ENCODE results near the gene GSTA4.

Gene GSTA4, protein sequence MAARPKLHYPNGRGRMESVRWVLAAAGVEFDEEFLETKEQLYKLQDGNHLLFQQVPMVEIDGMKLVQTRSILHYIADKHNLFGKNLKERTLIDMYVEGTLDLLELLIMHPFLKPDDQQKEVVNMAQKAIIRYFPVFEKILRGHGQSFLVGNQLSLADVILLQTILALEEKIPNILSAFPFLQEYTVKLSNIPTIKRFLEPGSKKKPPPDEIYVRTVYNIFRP

DNA sequence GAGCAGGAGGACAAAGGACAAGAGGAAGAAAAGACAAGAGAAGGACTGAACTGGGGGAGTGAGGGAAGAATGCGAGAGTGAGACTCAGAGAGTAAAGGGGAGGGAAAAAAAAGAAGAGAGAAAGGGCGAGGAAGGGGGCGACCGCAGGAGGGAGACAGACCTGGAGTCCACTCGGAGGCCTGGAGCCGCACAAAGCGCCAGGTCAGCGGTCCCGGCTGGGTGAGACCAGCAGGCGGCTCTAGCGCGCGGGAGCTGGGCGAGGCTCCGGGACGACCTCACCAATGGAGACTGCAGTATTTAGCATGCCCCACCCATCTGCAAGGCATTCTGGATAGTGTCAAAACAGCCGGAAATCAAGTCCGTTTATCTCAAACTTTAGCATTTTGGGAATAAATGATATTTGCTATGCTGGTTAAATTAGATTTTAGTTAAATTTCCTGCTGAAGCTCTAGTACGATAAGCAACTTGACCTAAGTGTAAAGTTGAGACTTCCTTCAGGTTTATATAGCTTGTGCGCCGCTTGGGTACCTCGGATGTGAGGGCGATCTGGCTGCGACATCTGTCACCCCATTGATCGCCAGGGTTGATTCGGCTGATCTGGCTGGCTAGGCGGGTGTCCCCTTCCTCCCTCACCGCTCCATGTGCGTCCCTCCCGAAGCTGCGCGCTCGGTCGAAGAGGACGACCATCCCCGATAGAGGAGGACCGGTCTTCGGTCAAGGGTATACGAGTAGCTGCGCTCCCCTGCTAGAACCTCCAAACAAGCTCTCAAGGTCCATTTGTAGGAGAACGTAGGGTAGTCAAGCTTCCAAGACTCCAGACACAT is at the start of gene GSTA4:
TSS of gene GSTA4 (minus strand) at position 196 of the 824 bp plus-strand sequence. CDS start 1,041 bp downstream, outside the sequence.
- DNase-seq = peak; percentile 78

DNA sequence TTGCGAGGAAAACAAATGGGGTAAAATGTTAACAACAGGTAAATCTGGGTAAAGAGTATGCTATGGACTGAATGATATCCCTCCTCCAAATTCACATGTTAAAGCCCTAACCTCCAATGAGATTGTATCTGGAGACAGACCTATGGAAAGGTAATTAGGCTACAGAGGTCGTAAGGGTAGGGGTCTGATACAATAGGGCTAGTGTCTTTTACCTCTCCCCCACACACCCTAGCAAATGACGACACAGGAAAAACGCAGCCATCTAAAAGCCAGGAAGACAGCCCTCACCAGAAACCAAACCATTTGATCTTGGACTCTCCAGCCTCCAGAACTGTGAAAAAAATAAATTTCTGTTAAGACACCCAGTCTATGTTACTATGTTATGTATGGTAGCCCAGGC is 49.5 kb upstream of the GSTA4 start:
- no peak for DNase-seq

DNA sequence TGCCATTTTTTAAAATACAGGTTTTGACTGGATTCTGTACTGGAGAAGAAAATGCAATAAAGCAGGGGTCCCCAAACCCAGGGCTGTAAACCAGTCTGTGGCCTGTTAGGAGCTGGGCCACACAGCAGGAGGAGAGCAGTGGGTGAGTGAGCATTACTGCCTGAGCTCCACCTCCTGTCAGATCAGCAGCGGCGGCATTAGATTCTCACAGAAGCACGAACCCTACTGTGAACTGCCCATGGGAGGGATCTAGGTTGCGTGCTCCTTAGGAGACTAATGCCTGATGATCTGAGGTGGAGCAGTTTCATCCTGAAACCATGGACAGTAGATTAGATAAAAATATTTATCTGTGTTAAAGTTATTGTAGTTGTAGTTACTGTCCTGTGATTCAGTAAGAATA is 49.0 kb upstream of the GSTA4 start:
- DNase-seq = no peak

- DNase-seq = no peak
Observed at GRCh38 chr6:53043581-53043980, 48.5 kb upstream of the GSTA4 start.

- no peak for DNase-seq
Observed at GRCh38 chr6:53042112-53042511, 47.0 kb upstream of the GSTA4 start.

DNA sequence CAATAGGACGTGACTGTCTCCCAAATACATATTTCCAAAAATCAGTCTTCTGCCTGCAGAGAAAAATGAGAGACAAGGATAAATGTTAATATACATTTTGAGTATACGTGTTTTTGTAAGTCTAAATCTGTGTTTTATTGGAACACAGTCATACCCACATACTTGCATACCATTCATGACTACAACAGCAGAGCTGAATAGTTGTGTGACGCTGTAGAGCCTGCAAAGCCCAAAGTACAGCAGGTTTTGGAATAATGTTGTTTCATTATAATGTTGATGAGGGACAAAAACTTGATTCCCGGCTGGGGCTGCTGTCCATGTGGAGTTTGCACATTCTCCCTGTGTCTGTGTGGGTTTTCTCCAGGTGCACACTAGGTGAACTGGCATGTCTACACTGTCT is 46.3 kb upstream of the GSTA4 start:
- DNase-seq = no peak

DNA sequence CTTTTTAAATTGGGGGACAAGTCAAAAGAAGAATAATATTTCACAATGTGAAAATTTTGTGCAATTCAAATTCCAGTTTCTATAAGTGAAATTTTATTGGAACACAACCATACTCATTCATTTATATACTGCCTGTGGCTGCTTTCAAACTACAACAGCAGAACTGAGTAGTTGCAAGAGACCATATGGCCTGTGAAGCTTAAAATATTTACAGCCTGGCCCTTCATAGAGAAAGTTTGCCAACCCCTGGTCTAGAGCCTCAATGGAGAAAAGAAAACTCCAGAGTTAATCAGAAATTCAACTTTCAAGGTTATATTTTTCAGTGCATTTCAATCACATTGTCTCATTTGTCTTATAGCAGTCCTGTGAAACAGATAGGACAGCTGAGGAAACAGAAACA is 43.5 kb upstream of the GSTA4 start:
- DNase-seq = no peak

GRCh38 chr6:53038141-53038540 is 43.1 kb upstream of the GSTA4 start:
- DNase-seq = no peak

DNA sequence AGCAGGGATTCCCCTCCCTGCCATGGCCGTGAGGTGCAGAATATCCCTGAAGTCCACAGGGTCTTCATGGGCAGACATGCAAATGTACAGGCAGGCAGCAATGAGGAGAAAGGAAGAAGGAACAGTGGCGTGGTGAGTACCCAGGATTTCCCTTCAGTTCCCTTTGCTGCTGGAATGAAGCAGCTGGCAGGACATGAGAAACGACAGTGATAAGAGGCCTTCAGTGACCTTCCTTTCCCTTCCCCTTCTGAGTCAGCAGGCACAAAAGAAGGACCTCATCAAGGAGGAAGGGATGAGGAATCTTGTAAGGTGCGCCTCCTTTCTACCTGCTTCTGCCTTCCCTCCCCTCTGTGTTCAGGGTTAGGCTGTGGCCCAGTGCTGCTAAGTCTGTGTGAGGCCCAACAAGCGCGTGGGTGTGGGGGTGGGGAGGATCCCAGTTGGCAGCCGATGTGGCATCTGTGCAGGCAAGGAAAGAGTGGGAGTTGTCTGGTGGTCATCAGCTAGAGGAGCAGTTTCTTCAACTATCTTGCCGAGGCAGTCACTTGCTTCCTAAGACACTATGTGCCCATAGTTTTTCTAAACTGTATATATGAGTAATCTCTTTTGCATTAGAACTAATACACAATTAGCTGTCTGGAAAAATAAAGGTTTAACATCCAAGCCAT is 40.6 kb upstream of the GSTA4 start:
- no peak for DNase-seq

DNA sequence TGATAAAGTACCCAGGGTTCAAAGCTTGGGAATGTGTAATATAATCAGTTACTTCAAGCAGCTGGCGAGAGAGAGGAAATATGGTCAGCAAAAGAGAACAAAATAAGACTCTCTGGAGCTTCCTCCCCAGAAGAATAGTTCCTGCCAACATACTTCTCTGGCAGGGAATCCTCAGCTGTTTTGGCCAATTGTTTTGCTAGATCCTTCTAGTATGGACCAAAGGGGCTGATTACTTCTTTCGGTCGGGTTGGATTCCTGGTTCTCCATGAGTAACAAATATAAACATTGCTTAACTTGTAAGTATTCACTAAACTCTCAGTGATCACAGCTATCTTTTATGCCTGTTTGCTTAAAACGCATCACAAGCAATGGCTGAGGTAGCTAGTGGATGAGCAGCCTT is 38.7 kb upstream of the GSTA4 start:
- no peak for DNase-seq

DNA sequence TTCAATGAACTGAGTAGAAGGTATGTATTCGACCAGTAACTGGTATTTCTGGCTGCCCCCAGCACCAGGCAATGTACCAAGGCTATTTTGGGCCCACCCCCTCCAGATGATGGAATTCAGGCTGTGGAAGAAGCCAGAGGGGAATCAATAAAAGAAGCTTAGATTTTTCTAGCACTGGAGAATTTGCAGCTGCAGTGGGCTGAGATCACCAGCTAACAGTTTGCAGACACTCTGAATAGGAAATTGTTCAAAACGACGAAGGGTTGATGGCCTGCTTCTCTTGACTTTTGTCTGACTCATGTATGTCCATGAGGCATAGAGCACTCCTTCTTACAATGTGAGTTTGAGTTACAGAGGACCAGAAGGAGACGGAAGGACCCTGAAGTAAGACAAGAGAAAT is 37.8 kb upstream of the GSTA4 start:
- no peak for DNase-seq

- DNase-seq = no peak
Observed at GRCh38 chr6:53031281-53031680, 36.2 kb upstream of the GSTA4 start.

DNA sequence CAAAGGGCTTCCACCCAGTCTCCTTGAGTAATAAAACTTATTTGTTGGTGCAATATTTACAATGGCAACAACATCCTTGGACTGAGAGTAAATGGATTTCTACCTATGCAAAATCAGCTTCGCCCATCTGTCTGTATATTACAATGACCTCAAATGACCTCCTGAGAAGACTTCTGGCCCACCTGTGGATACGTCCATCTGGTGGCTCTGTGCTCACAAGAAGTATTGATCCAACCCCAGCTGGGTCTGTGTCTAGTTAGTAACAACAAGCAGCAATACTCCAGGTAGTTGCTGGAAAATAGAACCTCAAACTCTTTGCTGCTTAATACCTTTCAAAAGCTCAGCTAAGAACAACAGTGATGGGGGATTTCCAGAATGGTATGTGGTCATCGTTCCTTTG is 34.7 kb upstream of the GSTA4 start:
- no peak for DNase-seq

GRCh38 chr6:53029257-53029656 is 34.2 kb upstream of the GSTA4 start:
- DNase-seq = no peak

DNA sequence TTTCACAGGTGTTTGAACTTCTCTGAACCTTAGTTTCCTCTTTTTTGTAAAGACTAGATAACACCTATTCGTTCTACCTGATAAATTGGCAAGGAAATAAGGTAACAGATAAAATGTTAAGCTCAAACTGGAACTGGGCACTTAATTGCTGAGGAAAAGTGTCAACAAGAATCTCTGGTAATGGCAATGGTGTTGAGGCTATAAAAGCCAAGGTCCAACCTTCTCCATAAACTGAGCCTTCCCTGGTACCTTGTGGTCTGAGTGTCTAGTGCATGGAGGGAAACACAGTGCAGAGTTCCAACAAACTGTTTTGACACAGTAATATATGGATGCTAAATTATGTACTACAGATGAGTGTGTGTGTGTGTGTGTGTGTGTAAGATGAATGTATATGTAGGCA is 33.4 kb upstream of the GSTA4 start:
- DNase-seq = no peak

DNA sequence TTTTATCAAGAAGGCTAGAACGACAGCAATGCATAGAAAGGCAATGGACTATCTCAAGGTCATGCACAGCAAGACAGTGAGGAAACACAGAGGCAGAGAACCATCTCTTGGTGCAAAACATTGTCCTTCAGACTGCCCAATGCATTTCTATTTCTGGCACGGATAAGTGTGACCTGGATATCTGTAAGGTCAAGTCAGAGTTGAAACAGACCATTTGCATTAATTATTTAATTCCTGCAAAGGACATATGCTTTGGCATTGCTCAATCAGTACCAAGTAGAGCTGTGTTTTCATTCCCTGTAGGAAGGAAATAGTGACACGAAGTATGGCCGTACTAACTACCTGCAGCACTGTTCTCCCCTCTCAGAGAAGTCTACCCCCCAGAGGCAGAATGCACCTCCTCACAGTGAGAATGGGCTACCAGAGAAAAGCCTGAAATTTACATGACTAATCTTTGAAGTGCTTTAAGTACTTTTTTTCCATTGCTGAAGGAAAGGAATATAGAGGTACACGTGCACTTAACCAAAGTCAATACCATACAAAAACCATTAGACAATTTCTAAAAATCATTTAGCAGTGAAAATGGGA is 32.1 kb upstream of the GSTA4 start:
- no peak for DNase-seq

DNA sequence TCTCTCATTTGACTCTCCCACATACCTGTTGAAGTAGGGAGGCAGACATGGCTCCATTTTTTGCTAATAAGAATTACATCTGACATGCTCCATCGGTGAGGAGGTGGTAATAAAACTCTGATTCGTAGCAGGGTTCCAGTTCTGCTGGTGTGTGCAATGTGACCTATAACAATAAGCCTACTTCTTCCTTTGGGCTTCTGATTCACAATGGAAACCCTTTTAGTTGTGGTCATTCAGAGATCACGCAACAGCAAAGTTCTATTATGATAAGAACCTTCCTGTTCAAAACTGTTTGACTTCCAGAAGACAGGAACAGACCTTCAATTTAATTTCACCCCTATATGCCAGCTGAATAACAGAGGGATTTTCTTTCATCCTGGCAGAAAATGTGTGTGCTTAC is 31.4 kb upstream of the GSTA4 start:
- no peak for DNase-seq

DNA sequence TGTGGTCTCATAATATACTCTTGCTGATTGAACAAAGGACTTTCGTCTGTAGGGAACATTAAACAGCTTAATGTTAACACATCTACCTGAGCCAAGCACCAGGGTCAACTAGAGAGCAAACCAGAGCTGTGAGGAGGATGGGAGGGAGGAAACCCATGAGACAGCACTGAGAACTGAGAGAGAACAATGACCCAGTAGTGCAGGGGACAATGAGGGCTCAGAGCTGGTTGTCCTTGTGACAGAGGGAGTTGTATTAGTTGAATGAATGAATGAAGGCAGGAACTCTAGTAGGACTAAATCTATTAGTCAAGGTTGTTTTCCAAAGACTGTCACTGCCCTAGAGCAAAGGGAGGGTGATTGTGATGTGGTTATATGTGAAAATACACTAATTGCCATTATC is 28.2 kb upstream of the GSTA4 start:
- DNase-seq = no peak

DNA sequence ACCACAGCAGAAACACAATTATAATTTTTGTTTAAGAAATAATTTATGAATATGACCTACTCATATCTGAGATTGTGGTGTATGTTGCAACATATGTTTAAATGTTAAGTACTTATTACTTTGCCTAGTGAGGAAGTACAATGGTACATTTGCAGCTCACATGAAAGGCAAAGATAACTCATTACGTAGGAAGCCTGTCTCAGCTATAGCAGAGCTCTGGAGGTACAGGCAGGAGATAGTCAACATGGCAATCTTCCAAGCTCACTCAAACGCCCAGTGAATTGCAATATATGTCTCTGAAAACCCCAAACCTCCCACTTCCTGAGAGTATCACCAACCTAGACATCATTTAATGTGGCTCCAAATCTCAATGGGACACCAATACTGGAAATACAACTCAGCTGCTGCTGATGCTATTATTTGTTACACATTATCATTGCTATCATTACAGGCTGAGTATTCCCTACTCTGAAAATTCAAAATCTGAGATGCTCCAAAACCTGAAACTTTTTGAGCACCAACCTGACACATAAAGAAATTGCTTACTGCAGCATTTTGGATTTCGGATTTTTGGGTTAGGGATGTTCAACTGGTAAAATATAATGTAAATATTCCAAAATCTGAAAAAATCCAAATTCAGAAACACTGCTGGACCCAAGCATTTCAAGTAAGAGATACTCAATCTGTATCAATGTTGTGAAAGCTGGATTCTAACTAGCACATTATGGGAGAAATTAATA is 25.1 kb upstream of the GSTA4 start:
- DNase-seq = no peak

DNA sequence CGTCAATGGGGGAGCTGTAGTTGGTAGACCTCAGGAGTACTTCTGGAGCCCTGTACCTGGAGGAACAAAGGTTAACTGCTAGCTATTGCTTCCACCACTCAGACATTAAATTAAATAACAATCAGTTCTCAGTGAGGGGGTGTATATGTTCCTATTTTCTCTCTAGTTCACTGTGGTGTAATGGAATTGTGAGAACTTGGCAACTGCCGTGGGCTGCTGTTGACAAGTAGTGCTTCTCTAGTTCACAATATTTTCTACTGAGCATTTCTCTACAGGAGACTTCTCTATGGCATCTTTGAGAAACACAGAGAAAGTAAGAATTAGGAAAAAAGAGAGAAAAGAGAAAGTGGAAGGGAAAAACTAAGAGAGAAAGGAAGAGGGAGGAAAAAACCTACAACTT is 23.4 kb upstream of the GSTA4 start:
- DNase-seq = no peak

- DNase-seq = no peak
Observed at GRCh38 chr6:53015486-53015885, 20.4 kb upstream of the GSTA4 start.

DNA sequence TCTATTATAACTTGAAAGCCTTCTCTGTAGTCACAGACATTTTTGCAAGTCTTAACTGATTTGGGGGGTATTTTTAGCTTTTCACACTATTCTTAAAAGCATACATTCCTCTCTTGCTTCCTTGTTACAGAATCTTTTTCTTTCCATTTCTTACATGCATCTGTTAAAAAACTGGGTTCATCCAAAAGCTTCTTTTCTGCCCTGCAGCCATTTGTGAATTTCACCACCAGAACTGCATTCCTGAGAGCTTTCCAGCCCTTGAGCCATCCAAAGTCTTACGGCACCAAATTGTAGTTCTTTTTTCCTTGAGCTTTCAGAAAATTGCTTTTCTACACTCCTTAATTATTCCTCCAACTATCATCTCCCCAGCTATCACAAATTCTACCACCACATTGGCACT is 19.7 kb upstream of the GSTA4 start:
- DNase-seq = no peak

GRCh38 chr6:53014063-53014462 is 19.0 kb upstream of the GSTA4 start:
- DNase-seq = no peak
